HG02852 (cell line): ENCODE results near the gene BTN3A1.
"Not testable (repeated sequence)": the region's sequence is repeated elsewhere in the genome, so short reads cannot be mapped to it uniquely, and the experiment has no call there.

ENCODE experiments used
- ATAC-seq: cut with Tn5 transposase; IDR thresholded peaks from one replicate; pipeline ENCODE4 v1.9.1; 2021; ENCODE audit warnings: mild to moderate bottlenecking, moderate library complexity; ENCODE audit not compliant: unreplicated experiment

BTN3A1 gene

GRCh38 chr6:26378143-26378542, 23.9 kb upstream of the BTN3A1 start:
- ATAC-seq: not testable (repeated sequence)

- no peak for ATAC-seq
Measured at GRCh38 chr6:26379292-26379691, 22.8 kb upstream of the BTN3A1 start.

- ATAC-seq: no peak
Measured at GRCh38 chr6:26379740-26380139, 22.3 kb upstream of the BTN3A1 start.

GRCh38 chr6:26380256-26380655, 21.8 kb upstream of the BTN3A1 start:
- ATAC-seq: no peak

- ATAC-seq: no peak
Measured at GRCh38 chr6:26382121-26382520, 20.0 kb upstream of the BTN3A1 start.

- peak; percentile 25 for ATAC-seq
Measured at GRCh38 chr6:26383624-26384417, 18.3 kb upstream of the BTN3A1 start.

- no peak for ATAC-seq
Measured at GRCh38 chr6:26385734-26386125, 16.3 kb upstream of the BTN3A1 start.

GRCh38 chr6:26387565-26387964, 14.5 kb upstream of the BTN3A1 start:
- no peak for ATAC-seq

GRCh38 chr6:26388014-26388413, 14.1 kb upstream of the BTN3A1 start:
- ATAC-seq: no peak

GRCh38 chr6:26388441-26388840, 13.6 kb upstream of the BTN3A1 start:
- ATAC-seq: no peak

- no peak for ATAC-seq
Measured at GRCh38 chr6:26389349-26389894, 12.7 kb upstream of the BTN3A1 start.

- ATAC-seq: no peak
Measured at GRCh38 chr6:26390531-26390930, 11.5 kb upstream of the BTN3A1 start.

GRCh38 chr6:26392932-26393636, 9.0 kb upstream of the BTN3A1 start:
- no peak for ATAC-seq

- ATAC-seq: no peak
Measured at GRCh38 chr6:26394289-26394688, 7.8 kb upstream of the BTN3A1 start.

- no peak for ATAC-seq
Measured at GRCh38 chr6:26398555-26398954, 3.5 kb upstream of the BTN3A1 start.

GRCh38 chr6:26400626-26401025, 1.4 kb upstream of the BTN3A1 start:
- ATAC-seq: no peak

- ATAC-seq: no peak
Measured at GRCh38 chr6:26401389-26401986, 587 bp upstream of the BTN3A1 start.

GRCh38 chr6:26403893-26404292, 1.8 kb downstream of the BTN3A1 start:
- ATAC-seq: no peak

- ATAC-seq: no peak
Measured at GRCh38 chr6:26404546-26404945, 2.5 kb downstream of the BTN3A1 start.

- no peak for ATAC-seq
Measured at GRCh38 chr6:26408828-26409730, 7.0 kb downstream of the BTN3A1 start.

GRCh38 chr6:26411751-26412150, 9.7 kb downstream of the BTN3A1 start:
- no peak for ATAC-seq
